HEK293 (cell line): Measurements from ENCODE around the gene TRIM28.

ENCODE experiments used
- KLF10 ChIP-seq: fragments of 450-650 bp; IDR thresholded peaks from 2 replicates; pipeline ENCODE4 v1.5.1; 2018; ENCODE audit warnings: missing biosample characterization, mild to moderate bottlenecking, missing genetic modification characterization
- KLF9 ChIP-seq: fragments of 450-650 bp; formaldehyde crosslinking; IDR thresholded peaks from 2 replicates; pipeline ENCODE4 v1.5.1; 2016; ENCODE audit warnings: missing biosample characterization, missing genetic modification characterization, low read depth
- REPIN1 ChIP-seq: fragments of 450-650 bp; formaldehyde crosslinking; IDR thresholded peaks from 2 replicates; pipeline ENCODE4 v1.5.1; 2017; ENCODE audit warnings: missing biosample characterization, missing genetic modification characterization, low read depth
- SP2 ChIP-seq: fragments of 450-650 bp; formaldehyde crosslinking; IDR thresholded peaks from 2 replicates; pipeline ENCODE4 v1.5.1; 2016; ENCODE audit warnings: missing biosample characterization, missing genetic modification characterization
- TCF7L2 ChIP-seq: IDR thresholded peaks from 2 replicates; pipeline ENCODE4 v1.6.1; 2011; ENCODE audit warnings: low read depth, mild to moderate bottlenecking, inconsistent platforms, low read length, moderate library complexity, borderline replicate concordance
- TRIM28 ChIP-seq: IDR thresholded peaks from 2 replicates; pipeline ENCODE4 v1.6.1; 2011; ENCODE audit warnings: low read length, control low read depth, borderline replicate concordance
- ZBTB17 ChIP-seq: fragments of 450-650 bp; formaldehyde crosslinking; IDR thresholded peaks from 2 replicates; pipeline ENCODE4 v1.5.1; 2016; ENCODE audit warnings: missing biosample characterization, missing genetic modification characterization
- ZIC2 ChIP-seq: fragments of 450-650 bp; formaldehyde crosslinking; IDR thresholded peaks from 2 replicates; pipeline ENCODE4 v1.5.1; 2016; ENCODE audit warnings: missing biosample characterization, missing genetic modification characterization
- ZNF155 ChIP-seq: fragments of 450-650 bp; formaldehyde crosslinking; IDR thresholded peaks from 2 replicates; pipeline ENCODE4 v1.5.1; 2016; ENCODE audit warnings: missing biosample characterization, missing genetic modification characterization
- ZNF560 ChIP-seq: fragments of 450-650 bp; formaldehyde crosslinking; IDR thresholded peaks from 2 replicates; pipeline ENCODE4 v1.5.1; 2017; ENCODE audit warnings: missing biosample characterization, missing genetic modification characterization, borderline replicate concordance
- ZNF658 ChIP-seq: fragments of 450-650 bp; formaldehyde crosslinking; IDR thresholded peaks from 2 replicates; pipeline ENCODE4; 2016; ENCODE audit warnings: missing biosample characterization, missing genetic modification characterization
- ZNF76 ChIP-seq: fragments of 450-650 bp; formaldehyde crosslinking; IDR thresholded peaks from 2 replicates; pipeline ENCODE4; 2016; ENCODE audit warnings: low read depth, missing biosample characterization, missing genetic modification characterization, borderline replicate concordance
- ZNF777 ChIP-seq: fragments of 450-650 bp; formaldehyde crosslinking; IDR thresholded peaks from 2 replicates; pipeline ENCODE4 v1.5.1; 2017; ENCODE audit warnings: missing biosample characterization, missing genetic modification characterization, borderline replicate concordance
- ZNF791 ChIP-seq: fragments of 450-650 bp; formaldehyde crosslinking; IDR thresholded peaks from 2 replicates; pipeline ENCODE4 v1.5.1; 2016; ENCODE audit warnings: missing biosample characterization, missing genetic modification characterization
- ZNF830 ChIP-seq: fragments of 450-650 bp; IDR thresholded peaks from 2 replicates; pipeline ENCODE4 v1.5.0; 2018; ENCODE audit warnings: missing biosample characterization, missing genetic modification characterization, low read depth, mild to moderate bottlenecking, moderate library complexity
- ZSCAN23 ChIP-seq: fragments of 450-650 bp; formaldehyde crosslinking; IDR thresholded peaks from 2 replicates; pipeline ENCODE4 v1.5.1; 2016; ENCODE audit warnings: missing biosample characterization, missing genetic modification characterization
- TF ChIP-seq, protein P1 (sequence below): fragments of 450-650 bp; formaldehyde crosslinking; IDR thresholded peaks from 2 replicates; pipeline ENCODE4 v1.5.1; 2017; ENCODE audit warnings: missing biosample characterization, missing genetic modification characterization
- TF ChIP-seq, protein P2 (sequence below): fragments of 450-650 bp; formaldehyde crosslinking; IDR thresholded peaks from 2 replicates; pipeline ENCODE4 v1.5.1; 2016; ENCODE audit warnings: missing biosample characterization, missing genetic modification characterization
- TF ChIP-seq, protein P3 (sequence below): fragments of 450-650 bp; formaldehyde crosslinking; IDR thresholded peaks from 2 replicates; pipeline ENCODE4 v1.5.1; 2016; ENCODE audit warnings: missing biosample characterization, missing genetic modification characterization
- TF ChIP-seq, protein P4 (sequence below): fragments of 450-650 bp; formaldehyde crosslinking; IDR thresholded peaks from 2 replicates; pipeline ENCODE4 v1.5.1; 2016; ENCODE audit warnings: missing biosample characterization, missing genetic modification characterization
- TF ChIP-seq, protein P5 (sequence below): fragments of 450-650 bp; formaldehyde crosslinking; IDR thresholded peaks from 2 replicates; pipeline ENCODE4 v1.5.1; 2016; ENCODE audit warnings: missing biosample characterization, missing genetic modification characterization
- TF ChIP-seq, protein P6 (sequence below): fragments of 450-650 bp; formaldehyde crosslinking; IDR thresholded peaks from 2 replicates; pipeline ENCODE4 v1.5.0; 2017; ENCODE audit warnings: missing biosample characterization, missing genetic modification characterization, borderline replicate concordance
- TF ChIP-seq, protein P7 (sequence below): fragments of 450-650 bp; formaldehyde crosslinking; IDR thresholded peaks from 2 replicates; pipeline ENCODE4 v1.5.1; 2017; ENCODE audit warnings: missing biosample characterization, mild to moderate bottlenecking, missing genetic modification characterization, moderate library complexity

Gene TRIM28

DNA sequence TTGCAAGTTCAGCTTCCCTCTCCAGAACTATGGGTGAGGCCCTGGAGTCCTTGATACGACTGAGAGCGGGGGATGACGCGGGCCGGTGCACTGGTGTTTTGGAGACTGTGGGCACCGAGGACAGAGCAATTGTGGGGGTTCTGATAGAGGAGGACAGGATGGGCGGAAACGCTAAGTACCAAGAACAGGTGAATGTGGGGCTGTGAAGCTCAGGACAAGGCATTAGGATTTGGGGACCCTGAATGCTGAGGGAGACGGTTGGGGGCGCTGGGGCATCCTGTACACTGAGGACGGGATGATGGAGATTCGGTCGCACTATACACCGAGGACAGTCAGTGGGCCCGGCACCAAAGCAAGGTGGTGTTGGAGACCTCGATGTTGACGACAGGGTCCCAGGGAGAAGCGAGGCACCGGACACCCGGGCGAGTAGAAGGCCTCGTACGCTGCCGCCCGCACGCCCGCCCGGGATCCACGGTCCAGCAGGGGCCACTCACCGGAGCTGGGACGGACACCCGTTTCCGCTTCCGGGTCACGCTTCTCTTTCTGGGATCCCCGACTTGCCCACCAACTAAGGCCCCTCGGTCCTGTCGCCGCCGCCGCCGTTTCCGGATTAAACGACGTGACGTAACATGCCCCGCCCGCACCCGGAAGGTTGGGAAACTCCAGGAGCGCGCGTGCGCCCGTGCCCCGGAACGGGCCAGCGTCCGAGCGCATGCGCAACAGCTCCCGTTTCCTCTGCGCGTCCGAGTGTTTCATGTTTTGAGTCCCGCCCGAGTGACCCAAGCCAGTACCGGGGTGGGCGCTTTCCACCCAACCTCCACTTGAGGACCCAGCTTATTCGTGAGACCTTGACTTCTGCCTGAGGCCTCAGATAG, 10.9 kb downstream of the TRIM28 start, which contains the start of gene CHMP2A (continued):
- no peak; the same call in none of the 2 replicates for TF ChIP-seq KLF9
- TF ChIP-seq, protein P1, sequence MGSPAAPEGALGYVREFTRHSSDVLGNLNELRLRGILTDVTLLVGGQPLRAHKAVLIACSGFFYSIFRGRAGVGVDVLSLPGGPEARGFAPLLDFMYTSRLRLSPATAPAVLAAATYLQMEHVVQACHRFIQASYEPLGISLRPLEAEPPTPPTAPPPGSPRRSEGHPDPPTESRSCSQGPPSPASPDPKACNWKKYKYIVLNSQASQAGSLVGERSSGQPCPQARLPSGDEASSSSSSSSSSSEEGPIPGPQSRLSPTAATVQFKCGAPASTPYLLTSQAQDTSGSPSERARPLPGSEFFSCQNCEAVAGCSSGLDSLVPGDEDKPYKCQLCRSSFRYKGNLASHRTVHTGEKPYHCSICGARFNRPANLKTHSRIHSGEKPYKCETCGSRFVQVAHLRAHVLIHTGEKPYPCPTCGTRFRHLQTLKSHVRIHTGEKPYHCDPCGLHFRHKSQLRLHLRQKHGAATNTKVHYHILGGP (tag by site-specific recombination) = no peak
- TF ChIP-seq KLF10 (tag by site-specific recombination) = no peak; the same call in 1 of the 2 replicates
- TF ChIP-seq, protein P2, sequence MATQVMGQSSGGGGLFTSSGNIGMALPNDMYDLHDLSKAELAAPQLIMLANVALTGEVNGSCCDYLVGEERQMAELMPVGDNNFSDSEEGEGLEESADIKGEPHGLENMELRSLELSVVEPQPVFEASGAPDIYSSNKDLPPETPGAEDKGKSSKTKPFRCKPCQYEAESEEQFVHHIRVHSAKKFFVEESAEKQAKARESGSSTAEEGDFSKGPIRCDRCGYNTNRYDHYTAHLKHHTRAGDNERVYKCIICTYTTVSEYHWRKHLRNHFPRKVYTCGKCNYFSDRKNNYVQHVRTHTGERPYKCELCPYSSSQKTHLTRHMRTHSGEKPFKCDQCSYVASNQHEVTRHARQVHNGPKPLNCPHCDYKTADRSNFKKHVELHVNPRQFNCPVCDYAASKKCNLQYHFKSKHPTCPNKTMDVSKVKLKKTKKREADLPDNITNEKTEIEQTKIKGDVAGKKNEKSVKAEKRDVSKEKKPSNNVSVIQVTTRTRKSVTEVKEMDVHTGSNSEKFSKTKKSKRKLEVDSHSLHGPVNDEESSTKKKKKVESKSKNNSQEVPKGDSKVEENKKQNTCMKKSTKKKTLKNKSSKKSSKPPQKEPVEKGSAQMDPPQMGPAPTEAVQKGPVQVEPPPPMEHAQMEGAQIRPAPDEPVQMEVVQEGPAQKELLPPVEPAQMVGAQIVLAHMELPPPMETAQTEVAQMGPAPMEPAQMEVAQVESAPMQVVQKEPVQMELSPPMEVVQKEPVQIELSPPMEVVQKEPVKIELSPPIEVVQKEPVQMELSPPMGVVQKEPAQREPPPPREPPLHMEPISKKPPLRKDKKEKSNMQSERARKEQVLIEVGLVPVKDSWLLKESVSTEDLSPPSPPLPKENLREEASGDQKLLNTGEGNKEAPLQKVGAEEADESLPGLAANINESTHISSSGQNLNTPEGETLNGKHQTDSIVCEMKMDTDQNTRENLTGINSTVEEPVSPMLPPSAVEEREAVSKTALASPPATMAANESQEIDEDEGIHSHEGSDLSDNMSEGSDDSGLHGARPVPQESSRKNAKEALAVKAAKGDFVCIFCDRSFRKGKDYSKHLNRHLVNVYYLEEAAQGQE (tag by site-specific recombination) = peak; percentile 55
- TF ChIP-seq, protein P3, sequence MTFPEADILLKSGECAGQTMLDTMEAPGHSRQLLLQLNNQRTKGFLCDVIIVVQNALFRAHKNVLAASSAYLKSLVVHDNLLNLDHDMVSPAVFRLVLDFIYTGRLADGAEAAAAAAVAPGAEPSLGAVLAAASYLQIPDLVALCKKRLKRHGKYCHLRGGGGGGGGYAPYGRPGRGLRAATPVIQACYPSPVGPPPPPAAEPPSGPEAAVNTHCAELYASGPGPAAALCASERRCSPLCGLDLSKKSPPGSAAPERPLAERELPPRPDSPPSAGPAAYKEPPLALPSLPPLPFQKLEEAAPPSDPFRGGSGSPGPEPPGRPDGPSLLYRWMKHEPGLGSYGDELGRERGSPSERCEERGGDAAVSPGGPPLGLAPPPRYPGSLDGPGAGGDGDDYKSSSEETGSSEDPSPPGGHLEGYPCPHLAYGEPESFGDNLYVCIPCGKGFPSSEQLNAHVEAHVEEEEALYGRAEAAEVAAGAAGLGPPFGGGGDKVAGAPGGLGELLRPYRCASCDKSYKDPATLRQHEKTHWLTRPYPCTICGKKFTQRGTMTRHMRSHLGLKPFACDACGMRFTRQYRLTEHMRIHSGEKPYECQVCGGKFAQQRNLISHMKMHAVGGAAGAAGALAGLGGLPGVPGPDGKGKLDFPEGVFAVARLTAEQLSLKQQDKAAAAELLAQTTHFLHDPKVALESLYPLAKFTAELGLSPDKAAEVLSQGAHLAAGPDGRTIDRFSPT = no peak; the same call in 1 of the 2 replicates
- TF ChIP-seq ZIC2 (tag by site-specific recombination) = no peak
- TF ChIP-seq ZNF155 (tag by site-specific recombination) = no peak
- TF ChIP-seq, protein P4, sequence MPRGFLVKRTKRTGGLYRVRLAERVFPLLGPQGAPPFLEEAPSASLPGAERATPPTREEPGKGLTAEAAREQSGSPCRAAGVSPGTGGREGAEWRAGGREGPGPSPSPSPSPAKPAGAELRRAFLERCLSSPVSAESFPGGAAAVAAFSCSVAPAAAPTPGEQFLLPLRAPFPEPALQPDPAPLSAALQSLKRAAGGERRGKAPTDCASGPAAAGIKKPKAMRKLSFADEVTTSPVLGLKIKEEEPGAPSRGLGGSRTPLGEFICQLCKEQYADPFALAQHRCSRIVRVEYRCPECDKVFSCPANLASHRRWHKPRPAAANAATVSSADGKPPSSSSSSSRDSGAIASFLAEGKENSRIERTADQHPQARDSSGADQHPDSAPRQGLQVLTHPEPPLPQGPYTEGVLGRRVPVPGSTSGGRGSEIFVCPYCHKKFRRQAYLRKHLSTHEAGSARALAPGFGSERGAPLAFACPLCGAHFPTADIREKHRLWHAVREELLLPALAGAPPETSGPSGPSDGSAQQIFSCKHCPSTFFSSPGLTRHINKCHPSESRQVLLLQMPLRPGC (tag by site-specific recombination) = no peak
- TF ChIP-seq ZNF560 = no peak
- TF ChIP-seq ZSCAN23 (tag by site-specific recombination) = 0 out of 2 replicates have a peak, but pooled peaks have one; percentile 42
- peak; percentile 91 for TF ChIP-seq SP2 (tag by site-specific recombination)
- no peak for TF ChIP-seq ZNF658 (tag by site-specific recombination)
- TF ChIP-seq ZNF76 (tag by site-specific recombination) = peak; percentile 85; the same call in 1 of the 2 replicates
- TF ChIP-seq, protein P5, sequence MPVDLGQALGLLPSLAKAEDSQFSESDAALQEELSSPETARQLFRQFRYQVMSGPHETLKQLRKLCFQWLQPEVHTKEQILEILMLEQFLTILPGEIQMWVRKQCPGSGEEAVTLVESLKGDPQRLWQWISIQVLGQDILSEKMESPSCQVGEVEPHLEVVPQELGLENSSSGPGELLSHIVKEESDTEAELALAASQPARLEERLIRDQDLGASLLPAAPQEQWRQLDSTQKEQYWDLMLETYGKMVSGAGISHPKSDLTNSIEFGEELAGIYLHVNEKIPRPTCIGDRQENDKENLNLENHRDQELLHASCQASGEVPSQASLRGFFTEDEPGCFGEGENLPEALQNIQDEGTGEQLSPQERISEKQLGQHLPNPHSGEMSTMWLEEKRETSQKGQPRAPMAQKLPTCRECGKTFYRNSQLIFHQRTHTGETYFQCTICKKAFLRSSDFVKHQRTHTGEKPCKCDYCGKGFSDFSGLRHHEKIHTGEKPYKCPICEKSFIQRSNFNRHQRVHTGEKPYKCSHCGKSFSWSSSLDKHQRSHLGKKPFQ (tag by site-specific recombination) = no peak
- TF ChIP-seq TRIM28 = no peak
- TF ChIP-seq TCF7L2 = no peak
- TF ChIP-seq ZNF777 (tag by site-specific recombination) = peak; percentile 60; the same call in 1 of the 2 replicates
- TF ChIP-seq, protein P6, sequence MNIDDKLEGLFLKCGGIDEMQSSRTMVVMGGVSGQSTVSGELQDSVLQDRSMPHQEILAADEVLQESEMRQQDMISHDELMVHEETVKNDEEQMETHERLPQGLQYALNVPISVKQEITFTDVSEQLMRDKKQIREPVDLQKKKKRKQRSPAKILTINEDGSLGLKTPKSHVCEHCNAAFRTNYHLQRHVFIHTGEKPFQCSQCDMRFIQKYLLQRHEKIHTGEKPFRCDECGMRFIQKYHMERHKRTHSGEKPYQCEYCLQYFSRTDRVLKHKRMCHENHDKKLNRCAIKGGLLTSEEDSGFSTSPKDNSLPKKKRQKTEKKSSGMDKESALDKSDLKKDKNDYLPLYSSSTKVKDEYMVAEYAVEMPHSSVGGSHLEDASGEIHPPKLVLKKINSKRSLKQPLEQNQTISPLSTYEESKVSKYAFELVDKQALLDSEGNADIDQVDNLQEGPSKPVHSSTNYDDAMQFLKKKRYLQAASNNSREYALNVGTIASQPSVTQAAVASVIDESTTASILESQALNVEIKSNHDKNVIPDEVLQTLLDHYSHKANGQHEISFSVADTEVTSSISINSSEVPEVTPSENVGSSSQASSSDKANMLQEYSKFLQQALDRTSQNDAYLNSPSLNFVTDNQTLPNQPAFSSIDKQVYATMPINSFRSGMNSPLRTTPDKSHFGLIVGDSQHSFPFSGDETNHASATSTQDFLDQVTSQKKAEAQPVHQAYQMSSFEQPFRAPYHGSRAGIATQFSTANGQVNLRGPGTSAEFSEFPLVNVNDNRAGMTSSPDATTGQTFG (tag by site-specific recombination) = no peak; the same call in 1 of the 2 replicates
- TF ChIP-seq REPIN1 (tag by site-specific recombination) = no peak
- TF ChIP-seq ZNF830 (tag by site-specific recombination) = no peak
- TF ChIP-seq ZNF791 (tag by site-specific recombination) = no peak
- peak; percentile 92 for TF ChIP-seq ZBTB17 (tag by site-specific recombination)
- TF ChIP-seq, protein P7, sequence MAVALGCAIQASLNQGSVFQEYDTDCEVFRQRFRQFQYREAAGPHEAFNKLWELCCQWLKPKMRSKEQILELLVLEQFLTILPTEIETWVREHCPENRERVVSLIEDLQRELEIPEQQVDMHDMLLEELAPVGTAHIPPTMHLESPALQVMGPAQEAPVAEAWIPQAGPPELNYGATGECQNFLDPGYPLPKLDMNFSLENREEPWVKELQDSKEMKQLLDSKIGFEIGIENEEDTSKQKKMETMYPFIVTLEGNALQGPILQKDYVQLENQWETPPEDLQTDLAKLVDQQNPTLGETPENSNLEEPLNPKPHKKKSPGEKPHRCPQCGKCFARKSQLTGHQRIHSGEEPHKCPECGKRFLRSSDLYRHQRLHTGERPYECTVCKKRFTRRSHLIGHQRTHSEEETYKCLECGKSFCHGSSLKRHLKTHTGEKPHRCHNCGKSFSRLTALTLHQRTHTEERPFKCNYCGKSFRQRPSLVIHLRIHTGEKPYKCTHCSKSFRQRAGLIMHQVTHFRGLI = peak; percentile 35; the same call in 1 of the 2 replicates
